Lower leg skin (tissue), 3 donors: ENCODE measurements around the gene WDR64.

Experiments
- CTCF ChIP-seq, 3 donors: fragments of 450-650 bp; IDR thresholded peaks; one replicate each; pipeline ENCODE4 v1.5.1; 2016; ENCODE audit warnings: antibody characterized with exemption in 3 of 3, mild to moderate bottlenecking in 3 of 3, moderate library complexity in 2 of 3
- POLR2A ChIP-seq, 2 donors: fragments of 450-650 bp; IDR thresholded peaks; one replicate each; pipeline ENCODE4 v1.6.1; 2016 to 2017; ENCODE audit warnings: antibody characterized with exemption in 2 of 2, mild to moderate bottlenecking in 1 of 2, moderate library complexity in 1 of 2

GRCh38 chr1:241762713-241763339, 110.7 kb downstream of the WDR64 start:
- TF ChIP-seq CTCF (IDR thresholded peaks at IDR 0.05) (no peak), POLR2A (IDR thresholded peaks at IDR 0.05) (no peak)
